GM12878 (cell line): Measurements from ENCODE around the gene CYP4A22. TPM values are rescaled to one million over a fixed set of nuclear protein-coding genes. Genes with fewer than 3 reads are reported as not detected.

Experiments
- ATAC-seq: fragments of 200-7000 bp; cut with Tn5 transposase; 3 replicates; pipeline ENCODE4 v1.9.1; 2020; ENCODE audit warnings: mild to moderate bottlenecking, moderate library complexity
- BruUV-seq: library from RNA; stranded (reverse); fragments of 400-500 nt; replicated peaks from 2 replicates; lab custom pipeline; 2021; lab: Mats Ljungman, UMichigan
- CTCF ChIA-PET: fragments of 300-600 bp; sonication (Branson Sonifier 250); formaldehyde crosslinking; extraction: SDS; loops from one replicate; lab custom pipeline; 2021; ENCODE audit warnings: inconsistent platforms; lab: Yijun Ruan, JAX
- POLR2A ChIA-PET: fragments of 350-600 bp; formaldehyde crosslinking; extraction: SDS; loops from one replicate; lab custom pipeline; 2021; ENCODE audit warnings: inconsistent platforms; lab: Charles Lee
- RAD21 ChIA-PET: fragments of 300-600 bp; sonication (Branson Sonifier 250); formaldehyde crosslinking; loops from one replicate; lab custom pipeline; 2023; ENCODE audit warnings: antibody characterized with exemption; ENCODE audit not compliant: unreplicated experiment; lab: Charles Lee
- SMC1A ChIA-PET: fragments of 300-600 bp; sonication (Branson Sonifier 250); formaldehyde crosslinking; loops from one replicate; lab custom pipeline; 2023; ENCODE audit not compliant: unreplicated experiment, uncharacterized antibody; lab: Charles Lee
- DNase-seq: peaks from one replicate; pipeline ENCODE4 v3.0.0-alpha.2; 2011; ENCODE audit warnings: low read depth, low spot score
- FAIRE-seq: peaks from 3 replicates; lab custom pipeline; 2011; peaks lifted over from hg19 to GRCh38; lab: Jason Lieb, UNC
- H2AFZ ChIP-seq: 2 replicates; pipeline ENCODE4 v1.6.0; 2011; ENCODE audit warnings: low read depth, low read length, control low read depth; ENCODE audit not compliant: control insufficient read depth
- H3K27ac ChIP-seq: 2 replicates; pipeline ENCODE4 v1.5.1; 2011; ENCODE audit warnings: control low read depth; ENCODE audit not compliant: control insufficient read depth, insufficient read depth
- H3K27me3 ChIP-seq, 2 experiments: replicated peaks in 1 of 2; 2 replicates each; pipeline versions ENCODE4 v1.6.0 to v1.6.1; 2011; ENCODE audit warnings: low read length in 1 of 2; ENCODE audit not compliant: control insufficient read depth in 2 of 2, insufficient read depth in 2 of 2
- H3K36me3 ChIP-seq, 2 experiments: 2 replicates each; pipeline ENCODE4 v1.5.1; 2011; ENCODE audit warnings: low read length in 1 of 2; ENCODE audit not compliant: control insufficient read depth in 2 of 2, insufficient read depth in 2 of 2
- H3K4me1 ChIP-seq: 2 replicates; pipeline ENCODE4 v1.6.1; 2011; ENCODE audit warnings: mild to moderate bottlenecking, low read length, moderate library complexity, mixed read lengths; ENCODE audit not compliant: control insufficient read depth, insufficient read depth
- H3K4me2 ChIP-seq: 2 replicates; pipeline ENCODE4 v1.6.0; 2011; ENCODE audit warnings: control low read depth; ENCODE audit not compliant: control insufficient read depth, insufficient read depth
- H3K4me3 ChIP-seq: fragments of 200-600 bp; sonication (generic); 2 replicates; pipeline ENCODE4 v1.5.1; 2016
- H3K79me2 ChIP-seq: 2 replicates; pipeline ENCODE4 v1.6.0; 2011; ENCODE audit warnings: low read length; ENCODE audit not compliant: control insufficient read depth, insufficient read depth
- H3K9ac ChIP-seq: 2 replicates; pipeline ENCODE4 v1.8.0; 2011; ENCODE audit warnings: low read length, control low read depth, mixed read lengths; ENCODE audit not compliant: control insufficient read depth, insufficient read depth
- H3K9me3 ChIP-seq: replicated peaks from 3 replicates; pipeline ENCODE4 v1.5.1; 2011; ENCODE audit warnings: mild to moderate bottlenecking, low read length; ENCODE audit not compliant: control insufficient read depth, insufficient read depth
- H4K20me1 ChIP-seq: 2 replicates; pipeline ENCODE4 v1.6.0; 2011; ENCODE audit not compliant: control insufficient read depth, insufficient read depth
- BHLHE40 ChIP-seq, 2 experiments: fragments of 450-650 bp in 1 of 2; IDR thresholded peaks; 2 replicates each; pipeline ENCODE4 v1.6.1; 2011 to 2017; ENCODE audit warnings: low read depth in 2 of 2, borderline replicate concordance in 1 of 2, improper control_type of control experiment in 1 of 2, low read length in 1 of 2, mild to moderate bottlenecking in 1 of 2
- CREB1 ChIP-seq: IDR thresholded peaks from 2 replicates; pipeline ENCODE4 v1.6.1; 2012; ENCODE audit warnings: low read depth, mild to moderate bottlenecking, inconsistent platforms
- EP300 ChIP-seq, 2 experiments: fragments of 150-350 bp in 1 of 2; IDR thresholded peaks; 2 replicates each; pipeline ENCODE4 v1.6.1; 2011 to 2012; ENCODE audit warnings: low read depth in 2 of 2, low read length in 2 of 2, borderline replicate concordance in 1 of 2, improper control_type of control experiment in 1 of 2, inconsistent platforms in 1 of 2; ENCODE audit not compliant: control insufficient read depth in 1 of 2
- ETV6 ChIP-seq, 2 experiments: fragments of 450-650 bp in 1 of 2; IDR thresholded peaks in 1 of 2; conservative IDR thresholded peaks in 1 of 2; 2 replicates each; pipeline ENCODE4 v1.6.1; 2014; ENCODE audit warnings: antibody characterized with exemption in 1 of 2, borderline replicate concordance in 1 of 2, low read depth in 1 of 2, mild to moderate bottlenecking in 1 of 2, moderate library complexity in 1 of 2
- GATAD2B ChIP-seq: fragments of 450-650 bp; conservative IDR thresholded peaks from 2 replicates; pipeline ENCODE4 v1.6.1; 2017; ENCODE audit warnings: low read depth, mild to moderate bottlenecking, moderate library complexity
- NBN ChIP-seq: fragments of 450-650 bp; IDR thresholded peaks from 2 replicates; pipeline ENCODE4 v1.6.1; 2016
- NFXL1 ChIP-seq: fragments of 450-650 bp; IDR thresholded peaks from 2 replicates; pipeline ENCODE4 v1.6.1; 2017; ENCODE audit warnings: antibody characterized with exemption, mild to moderate bottlenecking, borderline replicate concordance
- PML ChIP-seq: IDR thresholded peaks from 2 replicates; pipeline ENCODE4 v1.6.1; 2012; ENCODE audit warnings: low read length, inconsistent platforms
- POLR2A ChIP-seq: IDR thresholded peaks from 2 replicates; pipeline ENCODE4 v1.6.1; 2011; ENCODE audit warnings: low read depth, mild to moderate bottlenecking, low read length
- RB1 ChIP-seq: fragments of 450-650 bp; formaldehyde crosslinking; IDR thresholded peaks from 2 replicates; pipeline ENCODE4 v1.6.1; 2017; ENCODE audit warnings: mild to moderate bottlenecking, borderline replicate concordance
- RFX5 ChIP-seq: IDR thresholded peaks from 2 replicates; pipeline ENCODE4 v1.6.1; 2011; ENCODE audit warnings: low read depth, low read length, improper control_type of control experiment
- SMARCA5 ChIP-seq: fragments of 450-650 bp; IDR thresholded peaks from 2 replicates; pipeline ENCODE4 v1.6.1; 2017; ENCODE audit warnings: mild to moderate bottlenecking
- SREBF1 ChIP-seq: IDR thresholded peaks from 2 replicates; pipeline ENCODE4 v1.6.1; 2012; ENCODE audit warnings: mild to moderate bottlenecking, low read length
- WRNIP1 ChIP-seq: IDR thresholded peaks from 2 replicates; pipeline ENCODE4 v1.6.1; 2011; ENCODE audit warnings: low read depth, low read length, improper control_type of control experiment, borderline replicate concordance
- YBX1 ChIP-seq: fragments of 450-650 bp; IDR thresholded peaks from 2 replicates; pipeline ENCODE4 v1.6.1; 2016; ENCODE audit warnings: antibody characterized with exemption
- WGBS: methylation state at CpG from one replicate; pipeline ENCODE4 v1.1.6; 2016; ENCODE audit warnings: low lambda C conversion rate; ENCODE audit not compliant: insufficient replicate concordance, insufficient coverage; ENCODE audit errors: missing lambda C conversion rate; 5-methylcytosine and 5-hydroxymethylcytosine counted together
- in situ Hi-C: fragments of 300-500 bp; cut with MboI; formaldehyde crosslinking; loops from 9 replicates; pipeline ENCODE4 v1.14.3; 2018; ENCODE audit warnings: mixed read lengths
- intact Hi-C: fragments of 100-400 bp; cut with micrococcal nuclease; formaldehyde crosslinking; loops from one replicate; pipeline ENCODE4 v1.14.2; 2022; ENCODE audit not compliant: unreplicated experiment
- polyA plus RNA-seq, 11 experiments: library from polyadenylated mRNA; depleted of rRNA in 4 of 11; unstranded in 6 of 11; stranded (reverse) in 5 of 11; fragments of >200 nt; fragmentation: Nextera tagmentation in 4 of 11; fragmentation: Illumina TruSeq in 1 of 11; extraction: Ambion mirVana in 4 of 11; extraction: Trizol in 1 of 11; gene quantifications; 1 replicate in 1 of 11; 2 replicates in 10 of 11; pipeline versions ENCODE4 v1.2.1 to v1.2.3, GENCODE V29; 2011 to 2016; ENCODE audit warnings: inconsistent platforms in 2 of 11, missing spikeins in 2 of 11, low read depth in 1 of 11
- total RNA-seq, 4 experiments: library from RNA; depleted of rRNA in 3 of 4; stranded (reverse); fragments of >200 nt in 3 of 4; fragmentation: Illumina TruSeq in 1 of 4; extraction: Trizol in 1 of 4; gene quantifications; 2 replicates each; pipeline versions ENCODE4 v1.2.1 to v1.2.3, GENCODE V29; 2013 to 2021
- TF ChIP-seq, protein P1 (sequence below): fragments of 450-650 bp; formaldehyde crosslinking; IDR thresholded peaks from 2 replicates; pipeline ENCODE4 v1.5.0; 2022; ENCODE audit warnings: mild to moderate bottlenecking, missing genetic modification characterization

Gene CYP4A22
- total and polyA plus RNA-seq, 10 of the 15 experiments (the other 5 are each of a cell fraction or from before 2014, with no cell fraction given): not detected

DNA sequence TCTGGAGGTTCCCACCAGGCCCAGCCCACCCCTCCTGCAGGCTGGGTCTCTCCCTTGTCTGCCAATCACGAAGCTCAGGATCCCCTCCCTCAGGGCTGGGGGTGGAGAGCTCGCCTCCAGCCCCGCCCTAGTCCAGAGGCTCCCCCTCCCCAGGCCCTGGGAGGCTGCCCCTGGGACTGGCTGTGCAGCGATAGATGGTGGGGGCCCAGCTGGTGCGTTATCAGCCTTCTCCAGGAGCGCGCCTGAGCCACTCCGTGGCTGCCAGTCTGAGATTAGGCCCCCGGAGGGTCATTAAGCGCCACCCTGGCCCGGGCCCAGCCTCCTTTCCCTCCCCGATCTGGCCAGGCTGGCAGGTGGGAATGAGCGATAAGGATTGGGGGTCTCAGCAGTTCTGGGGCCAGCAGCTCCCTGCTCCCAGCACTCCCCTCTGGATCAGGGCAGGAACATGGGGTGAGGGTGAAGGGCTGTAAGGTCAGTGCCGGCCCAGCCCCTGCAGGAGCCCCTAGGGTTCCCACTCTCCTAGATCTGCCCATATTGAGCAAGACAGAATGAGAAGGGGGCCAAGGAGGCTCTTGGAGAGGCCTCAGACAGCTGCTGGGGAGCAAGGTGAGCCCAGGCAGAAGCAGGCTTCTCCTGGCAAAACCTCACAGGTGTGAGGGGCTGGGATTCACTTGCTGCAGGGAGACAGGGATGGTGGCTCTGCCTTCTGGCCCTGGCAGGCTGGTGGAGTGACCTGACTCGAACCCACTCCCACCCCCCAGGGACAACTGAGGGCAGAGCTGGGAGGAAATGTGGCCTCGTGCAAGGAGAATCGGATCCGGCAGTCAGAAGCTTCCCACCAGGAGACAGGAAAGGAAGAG lies 44.1 kb downstream of the CYP4A22 start (continued):
- no peak for TF ChIP-seq ETV6 (conservative IDR thresholded peaks at IDR 0.05 in 1 of 2, IDR thresholded peaks at IDR 0.05 in 1 of 2; ENCODE audit: borderline replicate concordance in 1 of 2, low read depth in 1 of 2)
- no peak for TF ChIP-seq SMARCA5
- TF ChIP-seq YBX1: no peak
- TF ChIP-seq, all 136 proteins: peak for 0

DNA sequence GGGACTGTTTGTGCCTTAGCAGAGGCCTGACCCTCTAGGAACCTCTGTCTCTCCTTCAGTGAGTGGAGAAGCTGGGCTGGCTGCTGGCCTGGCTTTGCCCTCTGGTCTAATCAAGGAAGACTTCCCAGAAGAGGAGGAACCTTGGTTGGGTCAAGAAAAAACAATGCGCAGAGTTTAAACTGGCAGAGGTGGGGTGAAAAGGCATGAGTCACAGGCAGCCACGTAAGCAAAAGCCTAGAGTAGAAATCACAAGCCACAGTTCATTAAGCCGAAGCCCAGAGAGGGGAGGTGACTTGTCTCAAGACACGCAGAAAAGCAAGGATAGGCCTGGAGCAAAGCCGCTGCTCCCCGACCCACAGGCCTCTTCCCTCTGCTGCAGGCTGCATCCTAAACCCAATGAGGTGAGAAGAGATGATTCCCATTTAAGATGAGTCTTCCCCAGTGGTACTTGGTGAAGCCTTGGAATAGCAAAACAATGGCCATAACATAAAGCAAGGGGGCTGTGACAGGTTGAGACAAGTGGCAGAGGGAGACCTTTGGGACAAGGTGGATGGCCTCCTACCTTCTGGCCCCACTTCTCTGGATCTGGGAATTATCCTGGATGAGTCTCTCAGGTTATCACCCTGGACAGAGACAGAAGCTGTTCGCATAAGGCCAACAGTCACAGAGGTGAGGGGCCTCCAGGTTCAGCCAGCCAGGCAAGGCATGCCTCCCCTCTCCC lies 44.9 kb downstream of the CYP4A22 start:
- Histone ChIP-seq H3K4me3 (no peak overlapping the region), H2AFZ (no peak overlapping the region), H3K9ac (no peak overlapping the region), H3K9me3 (no peaks in the 10 kb centered on the region), H3K27ac (no peak overlapping the region), H4K20me1 (no peaks in the 10 kb centered on the region), H3K4me1 (peaks cover 3% of the 10 kb centered on the region; the same call in 1 of the 2 replicates), H3K36me3 (no peaks in the 10 kb centered on the region), H3K79me2 (no peaks in the 10 kb centered on the region), H3K27me3 (no peaks in the 10 kb centered on the region; a peak in 1 of 4 replicates), H3K4me2 (no peak overlapping the region)
- POLR2A ChIA-PET: no interaction called here
- ATAC-seq (no peak), DNase-seq (no peak), FAIRE-seq (no peak)
- WGBS: 42% methylated on average over 7 of the region's 7 CpGs
- CTCF ChIA-PET: interaction anchor here (2.7 to 6.1 kb wide), 2 partner anchors 11 to 81 kb away, joined by 20 to 70 read pairs; no protein-coding TSS in a partner anchor
- RAD21 ChIA-PET: no interaction called here
- BruUV-seq: no TSS peak
- SMC1A ChIA-PET: no interaction called here
- in situ Hi-C loops (no loop called here), intact Hi-C loops (no loop called here)
- TF ChIP-seq EP300 (IDR thresholded peaks at IDR 0.05; ENCODE audit: borderline replicate concordance in 1 of 2, control insufficient read depth in 1 of 2, low read depth in 2 of 2, low read length in 2 of 2): no peak
- TF ChIP-seq, protein P1, sequence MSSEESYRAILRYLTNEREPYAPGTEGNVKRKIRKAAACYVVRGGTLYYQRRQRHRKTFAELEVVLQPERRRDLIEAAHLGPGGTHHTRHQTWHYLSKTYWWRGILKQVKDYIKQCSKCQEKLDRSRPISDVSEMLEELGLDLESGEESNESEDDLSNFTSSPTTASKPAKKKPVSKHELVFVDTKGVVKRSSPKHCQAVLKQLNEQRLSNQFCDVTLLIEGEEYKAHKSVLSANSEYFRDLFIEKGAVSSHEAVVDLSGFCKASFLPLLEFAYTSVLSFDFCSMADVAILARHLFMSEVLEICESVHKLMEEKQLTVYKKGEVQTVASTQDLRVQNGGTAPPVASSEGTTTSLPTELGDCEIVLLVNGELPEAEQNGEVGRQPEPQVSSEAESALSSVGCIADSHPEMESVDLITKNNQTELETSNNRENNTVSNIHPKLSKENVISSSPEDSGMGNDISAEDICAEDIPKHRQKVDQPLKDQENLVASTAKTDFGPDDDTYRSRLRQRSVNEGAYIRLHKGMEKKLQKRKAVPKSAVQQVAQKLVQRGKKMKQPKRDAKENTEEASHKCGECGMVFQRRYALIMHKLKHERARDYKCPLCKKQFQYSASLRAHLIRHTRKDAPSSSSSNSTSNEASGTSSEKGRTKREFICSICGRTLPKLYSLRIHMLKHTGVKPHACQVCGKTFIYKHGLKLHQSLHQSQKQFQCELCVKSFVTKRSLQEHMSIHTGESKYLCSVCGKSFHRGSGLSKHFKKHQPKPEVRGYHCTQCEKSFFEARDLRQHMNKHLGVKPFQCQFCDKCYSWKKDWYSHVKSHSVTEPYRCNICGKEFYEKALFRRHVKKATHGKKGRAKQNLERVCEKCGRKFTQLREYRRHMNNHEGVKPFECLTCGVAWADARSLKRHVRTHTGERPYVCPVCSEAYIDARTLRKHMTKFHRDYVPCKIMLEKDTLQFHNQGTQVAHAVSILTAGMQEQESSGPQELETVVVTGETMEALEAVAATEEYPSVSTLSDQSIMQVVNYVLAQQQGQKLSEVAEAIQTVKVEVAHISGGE (CRISPR knock-in tag): no peak
- no peak for TF ChIP-seq SREBF1
- TF ChIP-seq GATAD2B: no peak
- TF ChIP-seq NFXL1: no peak
- TF ChIP-seq BHLHE40 (IDR thresholded peaks at IDR 0.05; ENCODE audit: borderline replicate concordance in 1 of 2, low read depth in 2 of 2, low read length in 1 of 2): no peak
- TF ChIP-seq WRNIP1: no peak
- no peak for TF ChIP-seq CREB1
- TF ChIP-seq RB1: no peak
- no peak for TF ChIP-seq POLR2A
- TF ChIP-seq RFX5: no peak
- no peak for TF ChIP-seq NBN
- no peak for TF ChIP-seq PML
